Fibroblast of skin of back (primary cell): Measurements from ENCODE around the gene MRAS. TPM values are rescaled to one million over a fixed set of nuclear protein-coding genes. Genes with fewer than 3 reads are reported as not detected.

Source experiments
- DNase-seq: peaks from one replicate; pipeline ENCODE4 v3.0.0-alpha.2; 2013
- polyA plus RNA-seq, 2 experiments: library from polyadenylated mRNA; unstranded; fragments of 120-200 nt; gene quantifications; one replicate each; pipeline ENCODE4 v1.2.1, GENCODE V29; 2013; ENCODE audit not compliant: insufficient read length in 2 of 2

The MRAS gene
- 61.7 TPM for polyA plus RNA-seq (2013, experiment 1 of 2; ENCODE audit: insufficient read length)
- 54.8 TPM for polyA plus RNA-seq (2013, experiment 2 of 2; ENCODE audit: insufficient read length)

- DNase-seq, result peak; percentile 86
These were observed at the start of gene MRAS for GRCh38 chr3:138347960-138348753. Gene MRAS, plus strand, starts transcription at chr3:138348579. Its CDS starts 24,305 bp downstream, at chr3:138372884.

GRCh38 chr3:138300647-138301046 is 47.7 kb upstream of the MRAS start:
- no peak for DNase-seq

- DNase-seq, result no peak
These were observed 44.9 kb upstream of the MRAS start for GRCh38 chr3:138303474-138303873.

GRCh38 chr3:138307899-138308298 is 40.5 kb upstream of the MRAS start:
- no peak for DNase-seq

GRCh38 chr3:138308783-138309182 is 39.6 kb upstream of the MRAS start:
- no peak for DNase-seq

- DNase-seq, result no peak
These were observed 37.9 kb upstream of the MRAS start for GRCh38 chr3:138310494-138310893.

- peak; percentile 42 for DNase-seq
These were observed 33.6 kb upstream of the MRAS start for GRCh38 chr3:138314751-138315150.

GRCh38 chr3:138317687-138318086 is 30.7 kb upstream of the MRAS start:
- no peak for DNase-seq

- no peak for DNase-seq
These were observed 24.4 kb upstream of the MRAS start for GRCh38 chr3:138323971-138324370.

GRCh38 chr3:138325990-138326389 is 22.4 kb upstream of the MRAS start:
- DNase-seq, result no peak

GRCh38 chr3:138326866-138327595 is 21.3 kb upstream of the MRAS start:
- no peak for DNase-seq

- DNase-seq, result no peak
These were observed 20.5 kb upstream of the MRAS start for GRCh38 chr3:138327831-138328230.

GRCh38 chr3:138328341-138328740 is 20.0 kb upstream of the MRAS start:
- DNase-seq, result peak; percentile 19

GRCh38 chr3:138329127-138329983 is 19.0 kb upstream of the MRAS start, which contains the start of gene NME9:
Gene NME9, minus strand, starts transcription at chr3:138329851. Its CDS starts 516 bp downstream, at chr3:138329335.
- DNase-seq, result peak; percentile 77

- no peak for DNase-seq
These were observed 18.4 kb upstream of the MRAS start for GRCh38 chr3:138329984-138330293.

GRCh38 chr3:138331143-138331894 is 17.1 kb upstream of the MRAS start:
- no peak for DNase-seq

GRCh38 chr3:138332472-138333073 is 15.8 kb upstream of the MRAS start:
- DNase-seq, result peak; percentile 35

- no peak for DNase-seq
These were observed 13.8 kb upstream of the MRAS start for GRCh38 chr3:138334608-138335007.

GRCh38 chr3:138336454-138336999 is 11.9 kb upstream of the MRAS start:
- DNase-seq, result no peak

GRCh38 chr3:138338244-138338643 is 10.1 kb upstream of the MRAS start:
- no peak for DNase-seq

GRCh38 chr3:138338811-138339210 is 9.6 kb upstream of the MRAS start:
- DNase-seq, result no peak
